Measurements from ENCODE around the gene SPTBN5.

The SPTBN5 gene

DNA sequence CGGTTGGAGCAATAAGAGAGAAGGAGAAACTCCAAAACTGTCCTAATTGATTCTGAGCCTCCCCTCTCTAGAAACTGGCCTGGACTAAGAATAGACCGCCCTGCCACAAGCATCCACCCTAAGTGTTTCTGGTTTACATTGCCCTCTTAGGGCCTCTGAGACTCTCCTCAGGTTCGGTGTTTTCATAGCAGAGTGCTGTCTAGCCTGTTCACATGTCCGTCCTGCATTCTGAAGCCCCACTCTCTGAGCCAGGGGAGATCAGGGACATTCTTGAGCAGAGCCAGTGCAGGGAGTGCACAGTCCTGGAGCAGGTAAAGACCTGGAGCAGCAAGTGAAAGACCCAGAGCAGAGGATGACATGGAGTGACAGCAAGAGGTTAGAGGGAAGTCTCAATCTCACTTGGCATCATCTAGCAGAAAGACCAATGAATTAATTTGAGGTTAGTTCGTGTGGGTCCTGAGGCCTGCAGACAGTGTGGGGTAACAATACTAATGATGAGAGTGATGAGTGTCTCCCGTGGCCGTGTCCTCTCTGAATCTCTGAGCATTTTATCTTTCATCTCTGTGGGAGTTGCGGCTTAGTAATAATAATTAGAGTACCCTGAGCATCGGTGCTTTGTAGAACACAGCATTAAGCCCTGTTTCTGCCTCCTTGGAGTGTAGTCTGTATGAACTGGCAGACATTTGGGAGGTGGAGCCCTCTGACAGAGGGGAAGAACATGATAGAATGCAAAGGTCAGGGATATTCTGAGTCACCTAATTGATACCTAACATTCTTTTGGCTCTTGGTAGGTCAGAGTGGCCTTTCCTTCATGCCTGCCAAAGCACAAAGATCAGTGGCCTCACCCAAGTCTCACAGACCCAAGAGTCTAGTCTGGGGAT lies 95.0 kb downstream of the SPTBN5 start:
- H3K27me3 ChIP-seq (ENCODE audit: insufficient read depth, low read length, poor library complexity, severe bottlenecking) = no peaks in the 10 kb centered on the region
- no peak overlapping the region for H3K4me3 ChIP-seq (ENCODE audit: low read length, poor library complexity, severe bottlenecking)
- H3K79me2 ChIP-seq (ENCODE audit: insufficient read depth, low read length) = peaks cover 20% of the 10 kb centered on the region; the same call in 1 of the 2 replicates
- H3K4me2 ChIP-seq (ENCODE audit: low read depth, low read length, poor library complexity, severe bottlenecking) = no peak overlapping the region
- H3F3A ChIP-seq (ENCODE audit: low read depth) = peaks cover 5% of the 10 kb centered on the region
- no peaks in the 10 kb centered on the region for H3K9me3 ChIP-seq (ENCODE audit: insufficient read depth, low read depth, low read length)
- H3K36me3 ChIP-seq (ENCODE audit: insufficient read depth, low read length) = peaks cover 29% of the 10 kb centered on the region; the same call in 1 of the 2 replicates
- no peak overlapping the region for H3K9ac ChIP-seq (ENCODE audit: low read depth, low read length, poor library complexity, severe bottlenecking)
- H4K20me1 ChIP-seq (ENCODE audit: insufficient read depth, low read length, poor library complexity, severe bottlenecking) = no peaks in the 10 kb centered on the region
- H3K4me1 ChIP-seq (ENCODE audit: insufficient read depth, low read length, poor library complexity, severe bottlenecking) = peaks cover 44% of the 10 kb centered on the region
- H3K9me2 ChIP-seq (replicated peaks; ENCODE audit: low read depth, low read length) = no peaks in the 10 kb centered on the region
- H2AFZ ChIP-seq (ENCODE audit: low read length) = no peak overlapping the region
- TF ChIP-seq, protein P1, sequence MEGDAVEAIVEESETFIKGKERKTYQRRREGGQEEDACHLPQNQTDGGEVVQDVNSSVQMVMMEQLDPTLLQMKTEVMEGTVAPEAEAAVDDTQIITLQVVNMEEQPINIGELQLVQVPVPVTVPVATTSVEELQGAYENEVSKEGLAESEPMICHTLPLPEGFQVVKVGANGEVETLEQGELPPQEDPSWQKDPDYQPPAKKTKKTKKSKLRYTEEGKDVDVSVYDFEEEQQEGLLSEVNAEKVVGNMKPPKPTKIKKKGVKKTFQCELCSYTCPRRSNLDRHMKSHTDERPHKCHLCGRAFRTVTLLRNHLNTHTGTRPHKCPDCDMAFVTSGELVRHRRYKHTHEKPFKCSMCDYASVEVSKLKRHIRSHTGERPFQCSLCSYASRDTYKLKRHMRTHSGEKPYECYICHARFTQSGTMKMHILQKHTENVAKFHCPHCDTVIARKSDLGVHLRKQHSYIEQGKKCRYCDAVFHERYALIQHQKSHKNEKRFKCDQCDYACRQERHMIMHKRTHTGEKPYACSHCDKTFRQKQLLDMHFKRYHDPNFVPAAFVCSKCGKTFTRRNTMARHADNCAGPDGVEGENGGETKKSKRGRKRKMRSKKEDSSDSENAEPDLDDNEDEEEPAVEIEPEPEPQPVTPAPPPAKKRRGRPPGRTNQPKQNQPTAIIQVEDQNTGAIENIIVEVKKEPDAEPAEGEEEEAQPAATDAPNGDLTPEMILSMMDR (conservative IDR thresholded peaks at IDR 0.05; ENCODE audit: low read length) = no peak
- TF ChIP-seq EZH2phosphoT487 (IDR thresholded peaks at IDR 0.05; ENCODE audit: borderline replicate concordance) = no peak

Measured in Loucy (cell line).